ENCODE data around the gene EIF1AD. TPM values are rescaled to one million over a fixed set of nuclear protein-coding genes. Genes with fewer than 3 reads are reported as not detected.

The EIF1AD gene
- total and polyA plus RNA-seq, 2 experiments from 2014 or later: 19.4 to 25.6 TPM

GRCh38 chr11:65968600-65969482 is 33.1 kb downstream of the EIF1AD start:
- no peaks in the 10 kb centered on the region for H4K20me1 ChIP-seq (ENCODE audit: insufficient read depth, poor library complexity, severe bottlenecking)
- no peak overlapping the region for H3K27ac ChIP-seq
- no peak overlapping the region for H3K4me3 ChIP-seq
- TF ChIP-seq, protein P1, sequence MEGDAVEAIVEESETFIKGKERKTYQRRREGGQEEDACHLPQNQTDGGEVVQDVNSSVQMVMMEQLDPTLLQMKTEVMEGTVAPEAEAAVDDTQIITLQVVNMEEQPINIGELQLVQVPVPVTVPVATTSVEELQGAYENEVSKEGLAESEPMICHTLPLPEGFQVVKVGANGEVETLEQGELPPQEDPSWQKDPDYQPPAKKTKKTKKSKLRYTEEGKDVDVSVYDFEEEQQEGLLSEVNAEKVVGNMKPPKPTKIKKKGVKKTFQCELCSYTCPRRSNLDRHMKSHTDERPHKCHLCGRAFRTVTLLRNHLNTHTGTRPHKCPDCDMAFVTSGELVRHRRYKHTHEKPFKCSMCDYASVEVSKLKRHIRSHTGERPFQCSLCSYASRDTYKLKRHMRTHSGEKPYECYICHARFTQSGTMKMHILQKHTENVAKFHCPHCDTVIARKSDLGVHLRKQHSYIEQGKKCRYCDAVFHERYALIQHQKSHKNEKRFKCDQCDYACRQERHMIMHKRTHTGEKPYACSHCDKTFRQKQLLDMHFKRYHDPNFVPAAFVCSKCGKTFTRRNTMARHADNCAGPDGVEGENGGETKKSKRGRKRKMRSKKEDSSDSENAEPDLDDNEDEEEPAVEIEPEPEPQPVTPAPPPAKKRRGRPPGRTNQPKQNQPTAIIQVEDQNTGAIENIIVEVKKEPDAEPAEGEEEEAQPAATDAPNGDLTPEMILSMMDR (IDR thresholded peaks at IDR 0.05; ENCODE audit: poor library complexity): no peak
- no peak for TF ChIP-seq EZH2 (IDR thresholded peaks at IDR 0.05; ENCODE audit: borderline replicate concordance)
- TF ChIP-seq EZH2phosphoT487 (IDR thresholded peaks at IDR 0.05; ENCODE audit: low read depth, severe bottlenecking, unreplicated experiment): no peak
- H3K36me3 ChIP-seq (replicated peaks; ENCODE audit: insufficient read depth, low read depth): no peaks in the 10 kb centered on the region
- no peaks in the 10 kb centered on the region for H3K4me1 ChIP-seq (ENCODE audit: insufficient read depth)
- DNase-seq (ENCODE audit: low spot score): no peak
- no peaks in the 10 kb centered on the region for H3K9me2 ChIP-seq (replicated peaks; ENCODE audit: insufficient read depth)
- no peaks in the 10 kb centered on the region for H3K9me3 ChIP-seq (ENCODE audit: low read depth)
- no peak overlapping the region for H3K4me2 ChIP-seq
- WGBS (ENCODE audit: low lambda C conversion rate, missing lambda C conversion rate): 92% methylated on average over 14 of the region's 15 CpGs
- peaks cover 5% of the 10 kb centered on the region for H3K79me2 ChIP-seq
- no peaks in the 10 kb centered on the region for H3K27me3 ChIP-seq
- no peak overlapping the region for H2AFZ ChIP-seq

DNA sequence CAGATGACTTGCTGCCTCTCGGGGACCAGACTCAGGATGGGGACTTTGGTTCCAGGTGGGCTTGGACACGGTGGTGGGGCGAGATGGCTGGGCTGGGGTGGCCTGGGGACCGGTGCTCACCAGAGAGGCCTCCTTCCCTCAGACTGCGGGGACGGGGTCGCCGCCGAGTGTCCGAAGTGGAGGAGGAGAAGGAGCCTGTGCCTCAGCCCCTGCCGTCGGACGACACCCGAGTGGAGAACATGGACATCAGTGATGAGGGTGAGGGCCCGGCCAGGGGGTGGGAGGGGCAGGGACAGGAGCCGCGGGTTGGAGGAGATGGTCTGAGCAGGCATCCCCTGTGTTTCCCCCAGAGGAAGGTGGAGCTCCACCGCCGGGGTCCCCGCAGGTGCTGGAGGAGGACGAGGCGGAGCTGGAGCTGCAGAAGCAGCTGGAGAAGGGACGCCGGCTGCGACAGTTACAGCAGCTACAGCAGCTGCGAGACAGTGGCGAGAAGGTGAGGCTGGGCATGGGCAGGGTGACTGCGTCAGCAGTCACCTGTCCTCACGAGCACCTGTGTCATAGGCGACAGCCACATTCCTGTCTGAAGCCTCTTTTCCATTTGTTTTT is 34.5 kb downstream of the EIF1AD start:
- H3K9me2 ChIP-seq (replicated peaks; ENCODE audit: insufficient read depth): no peaks in the 10 kb centered on the region
- H3K4me2 ChIP-seq: no peak overlapping the region
- H3K79me2 ChIP-seq: peaks cover 19% of the 10 kb centered on the region
- peaks cover 2% of the 10 kb centered on the region for H4K20me1 ChIP-seq (ENCODE audit: insufficient read depth, poor library complexity, severe bottlenecking)
- TF ChIP-seq EZH2 (IDR thresholded peaks at IDR 0.05; ENCODE audit: borderline replicate concordance) (no peak), EZH2phosphoT487 (IDR thresholded peaks at IDR 0.05; ENCODE audit: low read depth, severe bottlenecking, unreplicated experiment) (no peak)
- TF ChIP-seq, protein P1 (IDR thresholded peaks at IDR 0.05; ENCODE audit: poor library complexity): no peak
- H3K27ac ChIP-seq: no peak overlapping the region
- peaks cover 9% of the 10 kb centered on the region for H3K4me1 ChIP-seq (ENCODE audit: insufficient read depth)
- H3K36me3 ChIP-seq (replicated peaks; ENCODE audit: insufficient read depth, low read depth): no peaks in the 10 kb centered on the region
- no peak for DNase-seq (ENCODE audit: low spot score)
- no peak overlapping the region for H3K4me3 ChIP-seq
- H3K27me3 ChIP-seq: no peaks in the 10 kb centered on the region
- WGBS (ENCODE audit: low lambda C conversion rate, missing lambda C conversion rate): 97% methylated on average over 23 of the region's 30 CpGs
- H2AFZ ChIP-seq: no peak overlapping the region
- no peaks in the 10 kb centered on the region for H3K9me3 ChIP-seq (ENCODE audit: low read depth)

DNA sequence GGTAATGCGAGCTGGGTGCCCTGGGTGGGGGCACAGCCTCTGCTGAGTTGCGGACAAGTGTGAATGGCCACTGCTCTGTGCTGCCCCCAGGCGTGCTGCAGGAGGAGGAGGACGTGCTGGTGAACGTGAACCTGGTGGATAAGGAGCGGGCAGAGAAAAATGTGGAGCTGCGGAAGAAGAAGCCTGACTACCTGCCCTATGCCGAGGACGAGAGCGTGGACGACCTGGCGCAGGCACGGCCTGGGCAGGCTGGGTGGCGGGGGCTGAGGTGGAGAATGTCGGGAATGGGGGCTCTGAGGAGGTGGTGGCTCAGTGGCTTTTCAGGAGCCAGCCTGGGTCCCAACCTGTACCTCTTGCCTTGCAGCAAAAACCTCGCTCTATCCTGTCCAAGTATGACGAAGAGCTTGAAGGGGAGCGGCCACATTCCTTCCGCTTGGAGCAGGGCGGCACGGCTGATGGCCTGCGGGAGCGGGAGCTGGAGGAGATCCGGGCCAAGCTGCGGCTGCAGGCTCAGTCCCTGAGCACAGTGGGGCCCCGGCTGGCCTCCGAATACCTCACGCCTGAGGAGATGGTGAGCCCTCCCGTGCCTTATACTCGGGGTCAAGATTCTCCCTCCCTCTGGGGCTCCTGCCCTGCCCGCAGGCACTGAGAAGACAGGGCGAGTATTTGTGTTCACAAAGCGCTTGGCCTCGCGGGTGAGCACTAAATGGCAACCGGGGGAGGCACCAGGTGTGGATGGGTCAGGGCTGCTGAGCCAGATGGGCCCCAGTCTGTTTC is 35.8 kb downstream of the EIF1AD start:
- Histone ChIP-seq H3K36me3 (replicated peaks; ENCODE audit: insufficient read depth, low read depth) (no peaks in the 10 kb centered on the region), H3K9me2 (replicated peaks; ENCODE audit: insufficient read depth) (no peaks in the 10 kb centered on the region), H3K4me3 (no peak overlapping the region), H3K9me3 (ENCODE audit: low read depth) (no peaks in the 10 kb centered on the region), H3K27ac (no peak overlapping the region), H2AFZ (no peak overlapping the region), H4K20me1 (ENCODE audit: insufficient read depth, poor library complexity, severe bottlenecking) (peaks cover 3% of the 10 kb centered on the region), H3K4me1 (ENCODE audit: insufficient read depth) (peaks cover 11% of the 10 kb centered on the region), H3K79me2 (peaks cover 28% of the 10 kb centered on the region), H3K4me2 (no peak overlapping the region), H3K27me3 (no peaks in the 10 kb centered on the region)
- TF ChIP-seq EZH2 (IDR thresholded peaks at IDR 0.05; ENCODE audit: borderline replicate concordance) (no peak), EZH2phosphoT487 (IDR thresholded peaks at IDR 0.05; ENCODE audit: low read depth, severe bottlenecking, unreplicated experiment) (no peak)
- TF ChIP-seq, protein P1 (IDR thresholded peaks at IDR 0.05; ENCODE audit: poor library complexity): no peak
- no peak for DNase-seq (ENCODE audit: low spot score)
- 94% methylated on average over 35 of the region's 36 CpGs for WGBS (ENCODE audit: low lambda C conversion rate, missing lambda C conversion rate)
